ENCODE results near the gene GNRH2.
"Not testable (repeated sequence)": the region's sequence is repeated elsewhere in the genome, so short reads cannot be mapped to it uniquely, and the experiment has no call there.

GNRH2 gene

DNA sequence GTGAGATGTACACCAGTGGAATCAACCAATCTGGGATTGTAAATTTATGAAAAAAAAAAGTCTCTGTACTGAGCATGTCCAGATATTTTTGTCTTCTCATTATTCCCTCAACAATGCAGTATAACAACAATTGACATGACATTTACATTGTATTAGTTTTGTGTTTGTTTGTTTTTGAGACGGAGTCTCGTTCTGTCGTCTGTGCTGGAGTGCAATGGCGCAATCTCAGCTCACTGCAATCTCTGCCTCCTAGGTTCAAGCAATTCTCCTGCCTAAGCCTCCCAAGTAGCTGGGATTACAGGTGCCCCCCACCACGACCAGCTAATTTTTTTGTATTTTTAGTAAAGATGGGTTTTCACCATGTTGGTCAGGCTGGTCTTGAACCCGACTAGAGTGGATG, 31.9 kb downstream of the GNRH2 start:
- DNase-seq = not testable (repeated sequence)

GRCh38 chr20:3077618-3078134, 34.3 kb downstream of the GNRH2 start:
- DNase-seq = no peak

DNA sequence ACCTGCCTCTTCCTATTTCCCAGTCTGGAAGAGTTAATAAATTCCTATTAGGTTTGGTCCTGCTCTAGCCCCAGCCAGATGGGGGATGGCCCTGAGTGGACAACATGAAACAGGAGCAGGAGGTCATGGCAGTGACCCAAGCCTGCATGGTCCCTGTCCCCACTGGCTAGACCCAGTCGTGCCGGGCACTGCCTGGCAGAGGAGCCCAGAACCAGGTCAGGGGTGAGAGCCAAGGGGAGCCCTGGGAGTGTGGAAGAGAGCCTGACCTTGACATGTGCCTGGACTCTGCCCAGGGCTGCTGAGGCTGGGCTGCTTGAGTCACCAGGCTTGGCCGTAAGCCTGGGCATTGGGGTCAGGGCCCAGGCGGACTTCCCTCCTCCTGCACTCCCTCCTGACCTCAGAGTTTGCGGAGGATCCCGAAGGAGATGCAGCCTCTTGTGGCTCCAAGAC, 37.5 kb downstream of the GNRH2 start:
- DNase-seq = no peak

DNA sequence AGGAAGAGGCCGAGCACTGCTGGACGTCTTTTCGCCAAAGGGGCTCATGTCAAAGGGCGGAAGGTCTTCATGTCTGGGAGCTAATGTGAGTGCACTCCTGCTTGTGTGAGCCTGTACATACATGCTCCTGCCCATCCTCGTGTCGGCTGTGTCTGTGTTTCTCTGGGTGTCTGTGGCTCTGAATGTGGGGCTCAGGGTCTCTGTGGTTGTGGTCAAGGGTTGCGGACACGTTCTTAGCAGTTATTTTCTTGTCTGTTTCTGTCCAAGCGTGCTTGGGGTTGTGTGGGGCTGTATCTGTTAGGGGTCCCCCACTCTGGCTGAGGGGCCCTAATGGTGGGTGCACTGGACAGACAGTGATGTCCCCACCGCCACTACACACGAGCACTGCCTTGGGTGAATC, 38.2 kb downstream of the GNRH2 start:
- no peak for DNase-seq

DNA sequence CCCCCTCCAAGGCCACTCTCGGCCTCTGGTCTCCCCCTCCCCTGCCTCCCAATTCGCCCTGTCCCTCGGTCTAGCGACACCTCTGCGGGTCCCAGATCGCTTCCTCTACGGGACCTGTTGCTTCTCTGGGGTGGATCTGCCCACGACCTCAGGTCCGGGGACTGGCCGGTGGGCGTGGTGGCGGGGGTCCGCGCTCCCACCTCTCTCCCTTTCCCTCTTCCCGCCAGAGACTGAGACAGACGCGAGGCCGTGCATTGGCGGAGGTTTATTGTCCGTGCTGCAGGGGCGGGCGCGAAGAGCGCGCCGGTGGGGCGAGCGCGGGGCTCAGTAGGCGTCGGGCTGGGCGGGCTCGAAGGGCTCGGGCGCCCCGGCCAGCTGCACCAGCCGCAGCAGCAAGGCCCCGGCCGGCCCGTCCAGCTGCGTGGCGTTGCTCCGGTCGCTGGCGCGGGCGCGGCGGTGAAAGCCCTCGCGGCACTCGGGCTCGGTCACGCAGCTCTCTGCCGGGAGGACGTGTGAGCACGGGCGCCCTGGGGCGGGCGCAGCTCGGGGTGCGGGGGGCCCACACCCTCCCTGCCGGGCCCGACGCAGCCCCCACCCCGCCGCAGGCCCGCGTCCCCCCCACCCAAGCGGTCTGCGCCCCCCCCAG, 39.0 kb downstream of the GNRH2 start:
- no peak for DNase-seq

DNA sequence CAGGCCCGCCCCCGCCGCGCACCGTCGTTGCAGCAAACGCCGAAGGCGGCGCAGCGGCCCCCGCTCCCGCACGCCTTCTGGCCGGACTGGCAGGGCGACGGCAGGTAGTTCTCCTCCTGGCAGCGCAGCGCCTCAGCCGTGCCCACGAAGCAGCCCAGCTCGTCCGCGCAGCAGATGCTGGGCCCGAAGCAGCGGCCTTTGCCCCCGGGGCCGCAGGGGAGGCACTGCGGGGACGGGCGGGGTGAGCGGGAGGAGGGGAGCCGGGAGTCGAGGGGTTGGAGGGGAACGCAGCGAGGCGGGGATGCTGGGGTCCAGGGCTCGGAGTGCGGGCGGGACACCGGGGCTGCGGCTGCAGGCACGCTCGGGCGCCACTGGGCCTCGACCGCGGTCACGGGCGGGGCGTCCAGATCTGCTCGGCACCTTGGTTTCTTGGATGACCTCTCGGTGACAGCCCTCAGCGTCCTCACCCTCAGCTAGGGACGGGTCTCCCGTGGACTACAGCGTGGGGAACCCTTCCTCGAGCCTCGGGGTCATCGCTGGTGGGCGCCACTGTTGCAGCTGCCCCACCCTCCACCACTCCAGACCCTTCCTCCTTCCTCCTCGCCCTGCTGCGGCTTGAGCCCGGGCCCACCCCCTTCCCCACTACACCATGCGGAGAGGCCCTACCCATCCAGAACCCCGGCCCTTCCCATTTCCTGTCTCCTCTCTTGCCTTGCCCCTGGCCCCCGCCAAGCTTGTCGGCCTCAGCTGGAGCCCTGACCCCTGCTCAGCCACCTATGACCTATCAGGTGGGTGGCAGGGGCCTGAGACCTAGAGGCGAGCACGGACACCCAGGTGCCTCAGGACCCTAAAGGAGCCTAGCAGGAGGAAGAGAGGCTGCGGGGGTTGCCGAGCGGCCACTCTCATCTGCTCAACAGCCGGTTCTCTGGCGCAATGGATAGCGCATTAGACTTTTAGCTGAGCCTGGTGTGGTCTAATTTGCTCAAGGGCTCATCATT, 39.8 kb downstream of the GNRH2 start:
- DNase-seq = no peak

DNA sequence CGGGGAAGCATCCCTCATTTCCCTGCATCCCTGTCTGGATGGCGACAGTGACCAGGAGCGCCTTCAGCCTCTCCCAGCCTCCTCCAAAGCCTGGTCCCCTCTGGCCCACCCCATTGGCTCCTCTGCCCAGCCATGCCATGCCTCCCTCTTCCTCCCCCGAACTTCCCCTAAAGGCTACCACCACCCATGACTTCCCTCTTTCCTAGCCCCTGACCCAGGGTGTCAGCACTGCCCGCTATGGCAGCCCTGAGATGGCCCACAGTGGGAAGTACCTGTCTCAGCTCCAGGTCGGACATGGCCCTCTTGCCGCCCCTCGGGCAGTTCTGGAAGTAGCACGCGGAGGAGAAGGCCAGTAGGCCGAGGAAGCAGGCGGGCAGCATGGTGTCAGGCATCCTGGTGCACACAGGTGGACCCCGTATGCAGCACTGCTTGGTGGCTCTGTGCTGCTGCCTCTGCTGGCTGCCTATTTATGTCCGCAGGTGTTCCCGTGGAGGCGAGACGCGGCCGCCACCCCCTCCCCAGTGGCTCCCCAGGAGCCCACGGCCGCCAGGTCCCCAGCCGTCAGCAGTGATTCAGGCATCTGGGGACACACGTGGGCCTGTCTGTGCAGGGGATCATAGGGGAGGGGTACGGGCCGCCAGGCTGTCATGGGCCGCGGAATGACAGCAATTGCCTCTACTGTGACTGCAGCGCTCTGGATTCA, 41.0 kb downstream of the GNRH2 start, which contains the start of gene AVP:
TSS of gene AVP (minus strand) at position 442 of the 703 bp plus-strand sequence. CDS start at position 392, 50 bp downstream.
- DNase-seq = no peak

- DNase-seq = no peak
These were observed 41.6 kb downstream of the GNRH2 start for GRCh38 chr20:3084986-3085360.

DNA sequence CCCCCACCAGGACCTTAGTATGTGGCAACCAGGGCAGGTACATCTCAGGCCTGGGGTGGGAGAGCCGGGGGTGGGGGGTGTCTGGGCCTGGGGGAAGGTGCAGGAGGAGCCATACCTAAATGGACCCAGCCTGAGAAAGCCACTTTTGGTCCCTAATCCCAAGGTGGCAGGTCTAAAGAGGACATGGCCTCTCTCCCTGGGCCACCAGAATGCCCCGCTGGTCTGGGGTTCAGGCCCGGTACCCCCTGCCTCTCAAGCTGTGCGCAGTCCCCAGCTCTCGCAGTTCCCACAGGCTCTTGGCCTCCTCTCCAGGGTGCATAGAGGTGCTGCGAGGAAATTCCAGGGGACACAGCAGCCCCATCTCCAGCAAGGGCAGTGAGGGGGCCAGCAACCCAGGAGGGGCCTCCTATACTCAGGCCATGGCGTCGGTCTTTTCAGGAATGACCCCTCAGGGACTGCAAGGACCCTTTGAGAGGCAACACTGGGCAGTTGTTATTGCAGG, 42.2 kb downstream of the GNRH2 start:
- no peak for DNase-seq

DNA sequence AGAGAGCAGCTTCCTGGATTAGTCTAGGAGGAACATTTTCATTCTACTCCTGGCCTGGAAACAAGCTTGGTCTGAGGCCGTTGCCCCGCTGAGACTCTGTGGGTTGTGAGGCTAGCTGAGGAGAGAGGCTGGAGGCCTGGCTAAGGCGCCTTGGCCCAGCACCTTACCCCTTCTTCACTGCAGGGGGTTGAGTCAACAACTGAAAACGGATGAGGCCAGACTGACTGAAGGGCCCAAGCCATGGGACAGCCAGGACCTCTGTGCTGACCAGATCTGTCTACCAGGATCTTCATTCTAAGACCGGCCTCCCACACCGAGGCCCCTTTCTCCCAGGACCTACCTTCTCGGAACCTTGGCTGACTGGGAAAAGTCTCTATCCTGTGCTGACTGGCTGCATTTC, 44.6 kb downstream of the GNRH2 start:
- no peak for DNase-seq

DNA sequence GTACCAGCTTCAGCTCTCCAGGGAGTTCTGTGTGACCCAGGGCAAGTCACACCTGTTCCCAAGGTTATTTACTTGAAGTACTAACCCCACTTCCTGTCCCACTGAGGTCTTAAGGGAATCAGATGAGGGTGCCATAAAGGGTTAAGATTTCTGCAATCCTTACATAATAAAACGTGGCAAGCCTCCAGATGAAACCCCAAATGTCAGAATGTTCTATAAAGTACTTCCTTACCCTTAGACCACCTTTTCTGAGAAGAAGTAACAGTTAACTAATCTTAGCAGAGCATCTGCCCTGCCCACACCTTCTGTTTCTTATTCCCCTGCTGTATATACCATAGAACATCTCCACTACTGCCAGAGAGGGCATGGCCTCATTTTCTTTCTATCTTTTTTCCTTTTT, 47.1 kb downstream of the GNRH2 start:
- DNase-seq = no peak

GRCh38 chr20:3092611-3093379, 49.4 kb downstream of the GNRH2 start:
- DNase-seq = no peak

- no peak for DNase-seq
These were observed 50.5 kb downstream of the GNRH2 start for GRCh38 chr20:3093861-3094361.

GRCh38 chr20:3094848-3095629, 51.6 kb downstream of the GNRH2 start:
- DNase-seq = no peak

All from stimulated activated naive CD4-positive, alpha-beta T cell treated with Interleukin-2 at 50 U/mL for 16 hours (primary cell).